Activated CD4-positive, alpha-beta T cell treated with anti-CD3 and anti-CD28 coated beads, Interleukin-2, amount 50 U/mL, for 1 hour (primary cell): Measurements from ENCODE around the gene PSTPIP1.

ENCODE experiments used
- DNase-seq: peaks from one replicate; pipeline ENCODE4 v3.0.0-alpha.2; 2020

The PSTPIP1 gene

DNA sequence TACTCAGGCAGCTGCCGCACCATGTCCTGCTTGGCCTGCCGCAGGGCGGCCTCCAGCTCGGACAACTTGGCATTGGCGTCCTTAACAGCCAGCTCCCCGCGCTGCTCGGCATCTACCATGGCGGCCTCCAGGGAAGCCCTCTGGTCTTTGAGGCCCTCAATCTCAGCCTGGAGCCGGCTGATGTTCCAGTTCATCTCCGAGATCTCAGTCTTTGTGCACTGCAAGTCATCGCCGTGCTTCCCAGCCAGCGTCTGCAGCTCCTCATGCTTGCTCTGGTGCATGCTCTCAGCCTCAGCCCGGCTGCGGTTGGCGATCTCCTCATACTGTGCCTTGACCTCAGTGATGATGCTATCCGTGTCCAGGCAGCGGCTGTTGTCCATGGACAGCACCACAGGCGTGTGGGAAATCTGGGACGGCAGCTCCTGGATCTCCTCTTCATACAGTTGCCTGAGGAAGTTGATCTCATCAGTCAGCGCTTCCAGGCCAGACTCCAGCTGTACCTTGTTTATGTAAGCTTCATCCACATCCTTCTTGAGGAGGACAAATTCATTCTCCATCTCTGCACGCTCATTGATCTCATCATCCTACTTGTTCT lies 15.5 kb upstream of the PSTPIP1 start:
- no peak for DNase-seq

DNA sequence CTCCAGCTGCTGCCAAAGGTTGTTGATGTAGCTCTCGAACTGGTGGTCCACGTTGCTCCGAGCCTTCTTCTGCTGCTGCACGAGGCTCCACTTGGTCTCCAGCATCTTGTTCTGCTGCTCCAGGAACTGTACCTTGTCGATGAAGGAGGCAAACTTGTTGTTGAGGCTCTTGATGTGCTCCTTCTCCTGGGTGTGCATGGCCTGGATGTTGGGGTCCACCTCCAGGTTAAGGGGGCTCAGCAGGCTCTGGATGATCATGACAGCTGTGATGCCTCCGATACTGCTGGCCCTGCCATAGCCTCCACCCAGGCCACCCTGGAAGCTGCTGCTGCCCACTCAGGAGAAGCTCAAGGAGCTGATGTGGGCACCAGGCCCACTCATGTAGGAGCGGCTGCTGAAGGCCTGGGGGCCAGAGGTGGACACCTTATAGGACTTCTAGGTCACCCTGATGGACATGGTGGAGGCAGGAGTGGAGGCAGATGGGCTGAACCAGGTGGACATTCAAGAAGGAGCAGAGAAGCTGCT lies 14.9 kb upstream of the PSTPIP1 start:
- no peak for DNase-seq

DNA sequence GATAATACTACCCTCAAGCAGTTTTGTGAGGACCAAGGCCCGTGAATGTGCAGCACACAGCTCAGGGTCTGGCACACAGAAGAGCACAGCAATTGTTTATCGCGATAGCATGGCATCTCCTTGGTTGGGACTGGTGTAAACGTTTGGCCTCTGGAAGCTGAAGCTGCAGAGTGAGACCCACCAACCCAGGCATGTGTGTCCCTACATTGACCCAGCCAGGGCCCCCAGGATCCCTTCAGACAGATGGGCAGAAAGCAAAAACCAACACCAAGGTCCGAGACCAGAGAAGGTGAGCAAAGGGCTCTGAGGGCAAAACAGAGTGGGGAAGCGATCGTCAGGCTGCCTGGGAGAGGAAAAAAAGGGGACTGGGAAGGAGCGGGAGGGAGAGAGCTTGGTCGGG lies 12.6 kb upstream of the PSTPIP1 start:
- no peak for DNase-seq

DNA sequence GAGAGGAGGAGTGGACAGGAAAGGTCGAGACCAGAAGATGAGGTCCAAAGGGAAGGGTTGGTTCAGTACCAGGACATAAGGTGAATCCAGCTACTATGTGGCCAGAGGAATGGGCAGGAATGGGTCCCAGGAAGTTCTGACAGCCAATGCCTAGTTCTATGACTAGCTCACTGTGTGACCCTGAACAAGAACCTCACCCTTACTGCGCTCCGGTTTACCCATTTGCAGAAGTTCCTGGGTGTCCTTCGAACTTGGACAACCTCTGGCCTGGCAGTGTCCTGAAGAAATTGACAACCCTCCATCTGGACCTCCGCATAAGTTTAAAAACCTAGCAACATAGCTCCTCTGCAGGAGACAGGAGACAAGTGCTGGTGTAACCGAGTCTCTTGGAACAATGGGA lies 12.2 kb upstream of the PSTPIP1 start:
- DNase-seq, result no peak

DNA sequence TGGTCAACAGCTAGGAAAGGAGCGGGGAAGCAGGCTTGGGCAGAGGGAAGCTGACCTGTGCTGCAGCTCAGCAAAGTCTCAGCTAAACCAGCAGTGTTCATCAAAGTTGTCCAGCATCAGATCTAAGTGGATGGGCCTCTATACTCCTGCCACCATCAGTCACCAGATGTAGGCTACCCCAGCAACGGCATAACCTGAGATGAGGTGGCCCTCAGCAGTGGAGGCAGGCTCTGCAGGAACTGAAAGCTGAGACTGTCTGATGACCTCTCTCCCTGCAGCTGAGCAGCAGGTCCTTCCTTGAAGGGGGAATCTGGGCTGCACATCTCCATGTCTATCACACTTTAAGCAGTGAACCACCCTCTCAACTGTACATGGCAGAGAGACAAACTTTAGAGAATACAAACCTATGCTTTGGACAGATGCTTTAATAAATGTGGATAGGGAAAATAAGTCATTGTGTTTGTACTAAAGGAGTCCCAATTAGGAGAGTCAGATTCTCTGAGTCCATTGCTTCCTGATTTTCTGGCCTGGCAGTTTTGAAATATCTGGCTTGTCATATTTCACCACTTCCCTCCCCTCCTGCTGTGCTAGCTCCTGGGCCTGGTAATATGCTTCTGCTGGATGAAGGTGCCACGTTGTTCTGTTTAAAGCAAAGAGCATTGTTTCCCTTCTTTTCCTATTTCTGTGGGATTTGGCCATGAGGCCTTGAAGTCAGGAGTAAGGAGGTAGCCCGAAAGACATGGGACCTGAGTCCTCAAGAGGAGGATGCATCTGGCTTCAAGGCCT lies 11.1 kb upstream of the PSTPIP1 start:
- DNase-seq, result no peak

DNA sequence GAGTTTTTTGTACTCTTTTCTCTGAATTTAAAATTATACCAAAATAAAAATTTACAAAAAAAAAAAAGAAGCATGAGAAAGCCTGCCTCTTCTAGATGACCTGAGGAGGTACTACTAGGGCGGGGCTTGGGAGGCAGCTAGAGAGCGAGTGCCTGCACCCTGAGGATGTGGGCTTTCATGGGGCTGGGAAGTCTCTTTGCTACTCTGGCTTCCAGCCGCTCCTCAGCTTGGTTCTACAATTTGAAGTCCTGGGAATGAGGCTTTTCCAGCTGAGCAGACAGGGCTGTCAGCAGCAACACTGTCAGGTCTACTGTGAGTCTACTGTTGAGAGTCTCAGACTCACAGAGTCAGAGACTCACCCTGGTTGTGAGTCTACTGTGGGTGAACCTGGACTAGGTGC lies 8.2 kb upstream of the PSTPIP1 start:
- DNase-seq, result no peak

DNA sequence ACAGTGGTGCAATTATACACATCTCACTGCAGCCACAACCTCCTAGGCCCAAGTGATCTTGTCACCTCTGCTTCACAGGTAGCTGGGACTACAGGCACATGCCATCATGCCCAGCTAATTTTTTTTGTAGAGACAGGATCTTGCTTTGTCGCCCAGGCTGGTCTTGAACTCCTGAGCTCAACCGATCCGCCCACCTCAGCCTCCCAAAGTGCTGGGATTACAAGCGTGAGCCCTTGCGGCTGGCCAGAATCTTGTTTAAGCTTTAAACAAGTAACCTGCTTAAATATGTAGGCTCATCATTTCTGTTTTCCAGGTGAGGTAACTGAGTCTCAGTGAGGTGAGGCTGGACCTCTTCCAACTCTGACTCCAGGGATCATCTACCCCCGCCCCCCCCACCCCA lies 7.7 kb upstream of the PSTPIP1 start:
- DNase-seq, result no peak

DNA sequence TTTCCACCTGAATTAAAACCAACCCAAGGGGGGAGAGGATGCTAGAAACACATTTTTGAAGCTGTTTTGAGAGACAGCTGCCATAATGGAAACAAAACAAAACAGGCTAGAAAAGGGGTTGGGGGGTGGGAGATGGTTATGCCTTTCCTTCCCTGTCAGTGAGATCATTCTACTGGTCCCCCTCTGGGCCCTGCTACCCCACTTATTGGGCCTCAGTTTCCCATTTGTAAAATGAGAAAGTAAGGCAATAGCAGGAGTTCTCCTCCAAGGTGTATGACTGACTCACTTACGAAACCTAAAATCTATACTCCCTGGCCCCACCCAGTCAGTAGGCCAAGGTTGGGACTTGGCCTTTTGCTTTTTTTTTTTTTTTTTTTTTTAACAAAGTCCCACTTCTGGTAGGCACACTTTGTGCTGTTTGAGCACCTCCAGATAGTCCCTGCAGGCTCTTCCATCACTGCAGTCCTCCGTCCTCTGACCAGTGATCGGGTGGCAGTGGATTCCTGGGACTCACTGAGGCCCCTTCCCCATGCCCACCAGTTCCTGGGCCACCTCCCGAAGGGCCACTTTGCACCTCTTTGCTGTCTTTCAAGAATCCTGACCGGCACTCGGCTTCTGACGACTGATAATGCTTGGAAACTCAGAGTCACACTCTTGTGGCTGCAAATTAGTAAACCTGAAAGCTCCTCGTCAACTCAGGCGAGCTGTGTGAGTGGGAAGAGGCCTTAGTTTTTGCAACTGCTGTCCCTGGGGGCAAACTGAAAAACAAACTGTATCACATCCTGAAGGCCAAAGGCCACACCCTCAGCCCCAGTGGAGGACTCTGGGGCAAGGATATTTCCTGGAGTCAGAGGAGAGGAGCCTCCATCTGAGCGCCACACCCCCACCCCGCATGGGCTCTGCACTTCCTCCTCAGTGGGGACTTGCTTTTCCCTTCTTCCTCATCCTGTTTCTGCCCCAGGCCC lies 6.7 kb upstream of the PSTPIP1 start:
- no peak for DNase-seq

DNA sequence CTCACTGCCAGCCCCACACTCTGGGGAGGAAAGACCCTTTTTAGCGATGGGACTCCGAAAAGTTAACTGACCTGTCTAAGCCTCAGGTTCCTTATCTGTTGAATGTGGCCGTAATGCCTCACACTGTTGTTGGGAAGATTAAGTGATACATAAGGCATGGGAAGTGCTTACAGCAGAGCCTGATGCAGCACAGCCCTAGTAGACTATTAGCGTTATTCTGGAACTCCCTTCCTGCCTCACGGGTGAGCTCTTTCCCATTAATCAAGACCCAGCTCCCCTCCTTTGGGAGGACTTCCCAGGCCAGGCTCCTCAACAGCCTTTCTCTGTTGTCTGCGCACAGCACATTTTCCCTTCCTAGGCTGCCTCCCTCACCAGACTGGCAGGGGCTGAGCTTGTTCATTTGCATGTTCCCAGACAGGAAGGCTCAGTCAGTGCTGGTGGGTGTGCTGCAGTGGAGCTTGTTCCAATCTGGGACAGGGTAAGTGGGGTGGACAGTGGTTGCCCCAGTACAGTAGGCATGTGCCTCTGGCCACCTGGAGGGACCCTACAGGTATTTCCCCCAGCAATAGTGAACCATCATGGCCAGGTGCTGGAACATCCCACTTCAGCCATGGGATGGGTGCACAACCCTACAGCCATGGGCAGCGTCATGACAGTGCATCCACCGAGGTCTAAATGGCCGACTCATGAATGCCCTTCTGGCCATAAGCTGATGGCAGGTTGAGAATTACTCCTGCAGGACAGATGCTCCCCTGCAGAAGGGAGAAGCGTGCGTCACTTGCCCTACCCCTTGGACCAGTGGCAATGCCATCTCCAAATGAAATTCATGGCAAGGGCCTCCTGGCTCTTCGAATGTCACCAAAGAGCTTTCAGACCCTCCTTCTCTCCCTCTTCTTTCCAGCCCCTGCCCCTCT lies 5.8 kb upstream of the PSTPIP1 start:
- no peak for DNase-seq

DNA sequence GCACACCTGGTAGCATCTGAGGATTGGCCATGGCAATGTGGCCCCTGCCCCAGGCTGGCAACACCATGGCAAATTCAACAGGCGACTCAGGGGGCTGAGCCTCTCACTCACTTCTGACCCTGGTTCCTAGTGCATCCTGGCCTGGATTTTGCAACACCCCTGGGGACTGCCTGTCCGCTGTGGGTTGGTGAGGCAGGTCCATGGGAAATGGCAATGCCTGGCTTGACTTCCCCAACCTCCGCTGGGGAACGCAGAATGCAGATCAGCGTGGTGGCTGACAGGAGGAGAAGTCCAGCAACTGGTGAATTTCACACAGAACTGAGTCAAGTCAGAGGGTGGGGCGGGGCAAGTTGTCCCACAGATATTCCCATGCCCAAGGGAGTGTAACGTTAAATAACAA lies 3.9 kb upstream of the PSTPIP1 start:
- no peak for DNase-seq

DNA sequence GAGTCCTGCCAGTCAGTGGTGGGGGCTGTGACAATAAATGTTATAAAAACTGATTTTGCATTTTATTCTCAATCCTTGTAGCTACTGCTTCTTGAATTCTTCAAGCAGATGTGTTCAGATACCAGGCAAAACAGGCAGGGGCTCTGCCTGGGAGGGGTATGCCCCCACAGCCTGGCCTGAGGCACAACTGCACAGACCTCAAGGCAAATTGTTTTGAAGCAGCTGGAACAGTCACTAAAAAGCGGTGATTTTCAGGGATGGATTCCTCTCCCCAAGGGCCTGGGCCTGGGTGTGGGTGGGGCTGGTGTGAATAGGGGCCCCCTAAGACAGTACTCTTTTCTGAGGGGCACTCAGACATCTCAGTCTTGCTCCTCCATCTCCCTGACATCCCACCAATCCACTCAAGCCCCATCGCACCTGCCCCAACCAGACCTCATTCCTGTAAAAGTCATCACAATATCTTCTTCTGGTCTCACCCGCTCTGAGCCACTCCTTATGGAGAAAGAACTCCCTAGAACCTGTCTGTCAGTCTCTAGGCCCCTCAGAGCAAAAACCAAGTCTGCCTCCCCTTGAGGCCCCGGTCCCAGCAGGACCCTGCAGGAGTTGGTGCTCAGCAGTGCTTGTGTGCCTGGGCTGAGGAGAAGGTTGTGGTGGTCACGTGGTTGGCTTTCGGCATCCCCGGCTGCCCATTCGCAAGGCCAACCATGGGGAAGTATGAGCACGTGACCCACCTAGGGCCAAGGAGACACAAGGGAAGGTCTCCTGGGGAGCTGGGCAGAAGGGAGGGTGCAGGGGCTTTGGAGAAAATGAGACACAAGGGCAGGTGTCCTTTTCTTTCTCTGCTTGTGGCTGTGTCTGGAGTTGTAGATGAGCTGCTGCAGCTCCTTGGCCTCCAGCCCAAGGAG lies 2.9 kb upstream of the PSTPIP1 start:
- DNase-seq, result no peak

DNA sequence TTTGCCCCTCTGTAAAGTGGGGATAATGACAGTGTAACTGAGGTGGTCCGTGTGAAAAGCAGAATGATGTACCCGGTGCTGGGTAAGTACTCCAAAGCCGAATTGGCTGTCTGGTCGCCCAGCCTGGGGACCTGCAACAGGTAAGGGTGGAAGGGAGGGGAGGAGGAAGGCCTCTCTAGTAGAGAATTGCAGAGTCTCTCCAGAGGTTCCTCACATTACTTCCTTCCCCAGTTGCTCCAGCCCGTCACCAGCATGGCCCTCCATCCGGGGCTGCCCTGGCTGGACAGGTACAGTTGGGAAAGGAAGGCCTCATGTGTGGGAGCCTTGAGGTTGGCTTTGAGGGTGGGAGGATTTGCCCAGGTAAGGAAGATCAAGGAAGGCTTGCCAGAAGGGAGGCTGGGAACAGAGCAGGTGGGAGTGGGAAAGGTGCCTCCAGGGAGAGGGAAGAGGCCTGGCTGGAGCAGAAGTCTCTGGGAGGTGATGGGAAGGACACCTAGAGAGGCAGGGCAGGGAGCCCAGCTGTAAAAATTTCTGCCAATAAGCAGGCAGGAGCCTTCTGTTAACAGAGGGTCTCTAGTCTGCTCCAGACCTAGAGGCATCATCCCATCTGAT lies 1.7 kb upstream of the PSTPIP1 start:
- no peak for DNase-seq

DNA sequence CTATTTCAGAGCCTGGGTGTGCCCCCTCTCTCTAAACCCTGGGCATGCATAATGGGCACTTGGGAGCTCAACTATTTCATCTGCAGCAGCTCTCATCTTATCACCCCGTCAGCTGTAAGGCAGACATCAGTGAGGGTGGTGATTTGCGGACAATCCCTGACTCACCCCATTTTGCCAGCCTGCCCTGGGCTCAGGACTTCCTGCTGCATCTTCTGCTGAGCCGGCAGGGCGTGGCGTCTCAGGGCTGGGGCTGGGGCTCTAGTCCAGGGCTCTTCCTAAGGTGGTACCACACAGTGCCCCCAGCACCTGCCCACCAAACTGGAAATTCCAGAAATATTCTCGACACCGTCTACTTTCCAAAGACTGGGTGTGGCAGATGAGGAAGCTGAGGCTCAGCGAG lies 925 bp upstream of the PSTPIP1 start:
- peak; percentile 58 for DNase-seq

DNA sequence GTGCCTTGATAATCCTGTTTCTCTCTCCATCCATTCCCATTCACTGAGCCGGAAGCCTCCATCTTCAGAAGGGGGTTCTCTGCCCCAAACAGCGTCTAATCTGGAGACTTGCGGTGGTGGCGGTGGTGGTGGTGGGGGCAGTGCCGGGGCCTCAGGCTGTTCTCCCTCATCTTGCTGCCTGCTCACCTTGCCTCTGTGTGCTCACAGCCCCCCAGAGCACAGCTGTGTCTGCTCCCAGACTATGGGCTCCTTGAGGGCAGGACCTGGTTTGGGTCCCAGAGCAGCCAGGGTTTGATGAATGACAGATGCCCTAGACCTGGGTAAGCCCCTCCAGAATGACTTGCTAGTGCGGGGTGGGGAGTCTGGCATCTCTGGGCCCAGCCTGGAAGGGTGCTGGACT lies 430 bp upstream of the PSTPIP1 start:
- no peak for DNase-seq

DNA sequence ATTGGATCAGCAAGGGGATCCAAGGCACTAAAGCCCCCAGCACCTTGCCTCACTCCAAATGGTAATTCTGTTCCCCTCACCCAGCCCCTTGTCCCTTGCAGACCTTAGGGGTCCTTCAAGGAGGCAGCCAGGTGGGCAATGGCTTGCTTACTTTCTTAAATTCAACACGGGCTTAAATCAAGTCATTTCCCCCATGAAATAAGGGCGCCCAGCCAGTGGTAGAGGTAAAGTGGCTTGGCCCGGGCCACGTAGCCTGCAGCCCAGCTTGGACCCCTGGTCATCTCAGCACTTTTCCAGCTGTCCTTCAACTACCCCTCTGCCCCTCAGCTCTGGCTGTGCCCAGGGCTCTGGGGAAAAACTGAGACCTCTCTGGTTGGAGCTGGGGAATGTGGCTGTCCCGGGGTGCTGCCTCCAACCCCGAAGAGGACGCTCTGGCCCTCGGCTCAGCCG lies 1.2 kb downstream of the PSTPIP1 start:
- DNase-seq, result no peak

DNA sequence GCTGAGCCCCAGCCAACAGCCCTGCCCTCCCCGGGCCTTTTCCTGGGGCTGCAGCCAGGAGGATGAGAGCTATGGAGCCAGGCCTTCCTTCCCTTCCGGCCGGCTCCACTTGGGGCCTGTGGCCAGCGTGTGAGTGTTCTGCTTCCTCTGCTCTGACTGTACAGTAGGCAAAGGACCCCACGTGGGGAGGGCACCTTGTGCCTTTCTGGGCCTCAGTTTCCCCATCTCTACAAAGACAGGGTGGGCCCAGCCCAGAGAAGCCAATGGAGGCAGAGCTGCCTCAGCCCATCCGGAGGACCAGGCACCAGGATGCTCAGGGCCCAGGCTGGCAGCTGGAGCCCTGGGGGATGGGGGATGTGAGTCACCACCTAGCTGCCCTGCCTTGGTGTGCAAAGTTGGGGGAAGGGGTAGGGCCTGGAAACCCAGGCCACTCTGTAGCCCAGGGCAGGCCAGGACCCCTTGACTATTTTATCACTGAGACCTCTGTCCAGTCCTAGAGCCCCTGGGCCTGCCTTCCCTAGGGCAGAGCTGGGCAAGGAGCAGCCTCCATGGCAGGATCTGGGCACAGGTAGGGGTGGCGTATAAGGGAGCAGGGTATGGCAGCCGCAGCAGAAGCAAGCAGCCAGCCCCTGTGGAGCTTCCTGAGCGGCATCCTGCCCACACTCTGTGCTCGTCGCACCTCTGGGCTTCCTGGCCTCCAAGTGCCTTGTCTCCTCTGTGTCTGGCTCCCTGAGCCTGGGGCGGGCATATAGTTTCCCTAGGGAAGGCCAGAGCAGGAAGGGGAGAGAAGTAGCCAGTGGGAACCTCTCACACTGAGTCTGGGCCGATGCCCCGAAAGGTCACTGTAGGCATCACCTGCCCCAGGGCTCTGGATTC lies 1.8 kb downstream of the PSTPIP1 start:
- peak; percentile 55 for DNase-seq

DNA sequence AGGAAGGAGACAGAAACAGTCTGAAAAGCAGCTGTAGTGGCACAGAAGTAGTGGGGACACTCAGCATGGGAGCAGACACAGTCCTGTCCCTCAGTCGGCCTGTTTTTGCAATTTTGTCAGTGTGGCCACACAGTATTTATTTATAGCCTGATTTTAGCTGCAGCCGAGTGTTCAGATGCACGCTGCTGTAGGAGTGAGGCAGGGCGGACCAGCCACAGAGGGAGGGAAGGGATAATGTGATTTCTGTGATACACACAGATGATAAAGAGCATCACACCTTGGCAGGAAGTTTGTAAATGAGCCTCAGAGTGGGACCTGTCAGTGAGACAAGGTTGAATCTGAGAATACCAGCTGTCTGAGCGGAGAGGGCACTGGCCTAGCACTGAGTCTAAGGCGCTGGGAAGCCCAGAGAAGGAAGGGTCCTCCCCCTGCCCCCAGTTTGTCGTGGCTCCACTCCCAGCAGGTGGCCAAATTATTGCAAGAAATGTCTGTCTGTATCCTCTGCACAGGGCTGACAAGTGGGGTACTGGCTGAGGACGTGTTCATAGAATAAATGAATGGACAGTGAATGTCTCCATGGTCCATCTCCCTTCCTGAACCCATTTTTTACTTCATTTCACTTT lies 3.8 kb downstream of the PSTPIP1 start:
- no peak for DNase-seq

DNA sequence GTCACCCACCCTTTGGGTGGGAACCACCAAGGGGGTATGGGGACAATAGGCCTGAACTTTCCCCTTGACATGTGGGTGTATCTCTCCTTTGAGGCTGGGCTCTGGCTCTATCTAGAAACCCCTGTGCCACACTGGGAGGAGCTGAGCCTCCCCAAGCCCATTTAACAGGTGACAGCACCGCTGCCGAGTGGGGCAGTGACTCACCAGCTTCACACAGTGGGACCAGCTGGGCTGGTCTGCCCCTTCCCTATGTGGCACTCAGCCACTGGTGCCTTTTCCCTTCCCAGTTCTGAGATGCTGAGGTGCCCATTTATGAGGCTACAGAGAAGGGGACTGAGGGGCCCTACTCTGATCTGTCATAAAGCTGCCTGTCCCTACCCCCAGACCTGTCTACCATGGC lies 5.1 kb downstream of the PSTPIP1 start:
- no peak for DNase-seq

DNA sequence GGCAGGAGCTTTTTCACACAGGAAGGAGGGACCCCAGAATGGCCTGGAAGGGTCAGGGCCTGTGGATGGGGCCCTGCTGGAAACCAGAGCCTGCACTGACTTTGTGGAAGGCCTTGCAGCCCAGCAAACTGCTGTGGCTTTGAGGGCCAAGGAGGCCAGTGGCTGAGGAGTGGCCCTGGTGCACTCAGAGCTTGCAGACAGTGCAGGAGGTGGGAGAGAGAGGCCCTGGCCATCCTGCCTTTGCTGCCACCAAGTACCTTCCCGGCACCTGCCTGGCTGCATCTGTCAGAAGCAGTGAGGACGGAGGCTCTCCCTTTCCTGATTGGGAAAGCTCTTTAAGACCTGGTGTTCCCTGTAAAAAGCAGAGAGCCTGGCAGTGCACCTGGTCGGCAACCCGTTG lies 6.4 kb downstream of the PSTPIP1 start:
- DNase-seq, result no peak
